Measurements from ENCODE around the gene LARGE1. TPM values are rescaled to one million over a fixed set of nuclear protein-coding genes. Genes with fewer than 3 reads are reported as not detected.

The LARGE1 gene
- total and polyA plus RNA-seq, 2 of the 8 experiments (the other 6 are each of a cell fraction or from before 2014, with no cell fraction given), result 43.7 to 83.0 TPM

DNA sequence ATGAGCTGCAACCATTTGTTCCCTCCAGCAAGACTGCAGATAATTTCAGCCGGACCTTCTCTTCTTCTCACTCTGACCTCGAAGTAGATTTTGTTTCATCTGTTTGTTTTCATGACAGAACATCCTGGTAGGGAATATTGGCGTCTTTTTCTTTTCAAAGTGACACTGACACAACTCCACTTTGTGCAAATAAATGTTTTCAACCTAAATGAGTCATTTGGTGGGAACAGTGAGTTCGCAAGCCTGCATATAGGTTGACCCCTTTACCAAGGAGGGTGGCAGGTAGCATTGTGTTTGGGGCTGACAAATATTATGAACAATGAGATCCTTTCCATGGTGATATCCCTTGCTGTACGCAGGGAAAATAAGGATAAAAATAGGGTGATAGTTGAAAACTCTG is 55.0 kb downstream of the LARGE1 start:
- Histone ChIP-seq H3K23me2 (ENCODE audit: low read depth, low read length) (no peaks in the 10 kb centered on the region; the same call in 1 of the 2 replicates), H2BK20ac (ENCODE audit: low read length) (no peak overlapping the region), H4K5ac (ENCODE audit: insufficient read length, low read depth, low read length) (no peak overlapping the region), H3K79me2 (ENCODE audit: control insufficient read depth in 1 of 2, insufficient read depth in 2 of 2, low read length in 2 of 2) (peaks cover 28 to 99% of the 10 kb centered on the region in 2 experiments), H3K4me2 (ENCODE audit: insufficient read depth in 1 of 2, low read depth in 2 of 2, low read length in 2 of 2) (no peak overlapping the region), H3K4ac (replicated peaks; ENCODE audit: insufficient read length, low read depth, low read length) (no peak overlapping the region), H3K27me3 (replicated peaks in 1 of 4; ENCODE audit: control insufficient read depth in 3 of 4, extremely low read depth in 1 of 4, insufficient read depth in 3 of 4, low read length in 3 of 4) (no peaks in the 10 kb centered on the region), H3K9ac (replicated peaks in 1 of 4; ENCODE audit: extremely low read depth in 1 of 4, low read depth in 3 of 4, low read length in 3 of 4) (no peak overlapping the region), H3K9me3 (ENCODE audit: insufficient read depth in 2 of 2, low read depth in 1 of 2, low read length in 1 of 2) (no peaks in the 10 kb centered on the region), H4K91ac (replicated peaks; ENCODE audit: insufficient read length, low read length) (no peak overlapping the region), H4K8ac (ENCODE audit: extremely low read depth, insufficient read depth, low read length) (no peak overlapping the region), H2BK15ac (ENCODE audit: low read length) (no peak overlapping the region), H3K79me1 (ENCODE audit: low read depth, low read length) (peaks cover 30% of the 10 kb centered on the region), H2BK120ac (replicated peaks; ENCODE audit: low read depth, low read length) (no peak overlapping the region), H3K4me3 (ENCODE audit: extremely low read depth in 1 of 4, insufficient read depth in 2 of 4, low read depth in 3 of 4, low read length in 4 of 4) (no peak overlapping the region), H3K4me1 (replicated peaks in 1 of 4; ENCODE audit: control insufficient read depth in 3 of 4, insufficient read depth in 4 of 4, low read length in 3 of 4) (peaks cover 0 to 21% (median 7%) of the 10 kb centered on the region in 4 experiments; a peak in 5 of 7 replicates), H3K27ac (ENCODE audit: low read depth, low read length) (no peak overlapping the region), H3K23ac (ENCODE audit: insufficient read length) (no peak overlapping the region), H3K18ac (ENCODE audit: extremely low read depth, low read length) (no peak overlapping the region), H2AFZ (ENCODE audit: low read length) (no peak overlapping the region), H3K56ac (replicated peaks; ENCODE audit: insufficient read length, low read depth, low read length) (no peak overlapping the region), H3K14ac (ENCODE audit: insufficient read length) (no peak overlapping the region), H3K36me3 (ENCODE audit: control insufficient read depth in 2 of 4, insufficient read depth in 4 of 4, low read length in 3 of 4) (no peaks in the 10 kb centered on the region; a peak in 1 of 8 replicates), H2AK5ac (ENCODE audit: low read depth, low read length) (no peak overlapping the region), H2BK12ac (ENCODE audit: low read depth, low read length) (no peak overlapping the region), H2BK5ac (ENCODE audit: low read depth, low read length) (no peak overlapping the region), H4K20me1 (replicated peaks in 1 of 2; ENCODE audit: control insufficient read depth in 1 of 2, insufficient read depth in 2 of 2, low read length in 2 of 2) (peaks cover 14 to 26% of the 10 kb centered on the region in 2 experiments)
- 83% methylated on average over 5 of the region's 5 CpGs; no CpG with 5 or more reads in 1 of the 2 experiments for WGBS, 2 experiments (ENCODE audit: extremely low coverage in 1 of 2, insufficient coverage in 1 of 2, insufficient read length in 1 of 2, insufficient replicate concordance in 2 of 2, low coverage in 1 of 2, low lambda C conversion rate in 2 of 2, missing lambda C conversion rate in 1 of 2)
- POLR2A ChIA-PET (ENCODE audit: partially characterized antibody), result interaction anchor here (1.1 kb wide), 1 partner anchor 32 kb away, joined by 3 read pairs; no protein-coding TSS in a partner anchor
- TF ChIP-seq TEAD4 (IDR thresholded peaks at IDR 0.05; ENCODE audit: low read depth, low read length), result no peak
- TF ChIP-seq, protein P1, sequence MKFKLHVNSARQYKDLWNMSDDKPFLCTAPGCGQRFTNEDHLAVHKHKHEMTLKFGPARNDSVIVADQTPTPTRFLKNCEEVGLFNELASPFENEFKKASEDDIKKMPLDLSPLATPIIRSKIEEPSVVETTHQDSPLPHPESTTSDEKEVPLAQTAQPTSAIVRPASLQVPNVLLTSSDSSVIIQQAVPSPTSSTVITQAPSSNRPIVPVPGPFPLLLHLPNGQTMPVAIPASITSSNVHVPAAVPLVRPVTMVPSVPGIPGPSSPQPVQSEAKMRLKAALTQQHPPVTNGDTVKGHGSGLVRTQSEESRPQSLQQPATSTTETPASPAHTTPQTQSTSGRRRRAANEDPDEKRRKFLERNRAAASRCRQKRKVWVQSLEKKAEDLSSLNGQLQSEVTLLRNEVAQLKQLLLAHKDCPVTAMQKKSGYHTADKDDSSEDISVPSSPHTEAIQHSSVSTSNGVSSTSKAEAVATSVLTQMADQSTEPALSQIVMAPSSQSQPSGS (IDR thresholded peaks at IDR 0.05; ENCODE audit: low read length), result no peak
- CTCF ChIA-PET (ENCODE audit: partially characterized antibody), result interaction anchor here (1.4 to 1.6 kb wide), 2 partner anchors 10 to 346 kb away, joined by 3 read pairs; no protein-coding TSS in a partner anchor
- FAIRE-seq (no peak), DNase-seq (ENCODE audit: low read depth in 1 of 2, low spot score in 2 of 2) (no peak)
